GM19452 (cell line): Measurements from ENCODE around the gene HAND2.

Experiments
- ATAC-seq: cut with Tn5 transposase; IDR thresholded peaks from one replicate; pipeline ENCODE4 v1.9.1; 2021; ENCODE audit not compliant: unreplicated experiment

The HAND2 gene

DNA sequence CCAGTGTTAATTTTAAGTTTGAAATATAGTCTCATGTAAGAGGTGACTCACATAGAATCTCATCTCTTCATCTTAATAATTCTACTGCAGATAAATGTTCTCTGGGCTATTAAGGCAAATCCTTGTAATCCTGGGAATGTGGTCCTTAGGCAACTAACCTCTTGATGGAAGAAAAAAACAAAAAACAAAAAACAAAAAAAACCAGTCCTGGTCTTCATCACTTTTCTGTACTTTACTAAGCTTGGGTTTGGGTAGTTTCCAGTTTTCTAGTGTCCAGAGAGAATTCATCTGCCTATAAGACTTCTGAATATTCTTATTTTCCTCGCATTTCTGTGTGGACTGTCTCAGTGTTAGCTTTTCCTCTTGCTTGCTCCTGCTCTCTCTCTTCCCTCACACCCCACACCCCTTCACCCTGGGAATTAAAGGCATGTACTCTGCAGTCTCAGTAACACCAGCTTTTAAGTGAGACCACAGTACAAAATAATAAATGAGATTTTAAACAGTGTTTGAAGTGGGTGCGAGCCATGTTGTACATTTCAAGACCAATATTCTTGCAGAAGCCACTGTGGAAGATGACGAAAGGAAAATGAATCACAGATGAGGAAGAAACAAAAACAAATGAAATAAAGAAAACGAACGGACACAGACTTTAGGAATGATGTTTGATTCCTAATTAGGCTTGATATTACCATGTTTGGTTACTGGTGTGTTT, 51.7 kb downstream of the HAND2 start:
- no peak for ATAC-seq

DNA sequence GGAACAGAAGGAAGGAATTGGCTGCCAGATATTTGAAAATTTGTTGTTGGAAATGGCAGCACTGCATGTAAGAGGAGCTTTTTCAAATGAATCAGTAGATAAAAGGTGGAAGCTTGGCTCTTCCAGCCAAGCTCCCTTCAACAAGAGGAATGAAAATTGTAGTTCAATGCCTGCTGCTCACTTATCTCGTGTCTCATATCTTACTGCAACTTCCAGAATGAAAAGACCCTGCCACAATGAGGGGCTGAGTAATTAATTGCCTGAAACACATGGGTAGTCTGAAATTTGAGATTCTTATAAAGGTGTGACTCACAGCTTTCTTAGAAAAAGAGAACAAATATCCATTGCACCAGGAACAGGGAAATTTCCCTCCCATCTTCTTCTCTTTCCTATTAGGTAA, 53.0 kb downstream of the HAND2 start:
- no peak for ATAC-seq
